GM12892 (cell line): ENCODE results near the gene ARMC7.
"Not testable (repeated sequence)": the region's sequence is repeated elsewhere in the genome, so short reads cannot be mapped to it uniquely, and the experiment has no call there.

Experiments
- DNase-seq: peaks from one replicate; pipeline ENCODE4 v3.0.0; 2011; ENCODE audit not compliant: insufficient read length
- FAIRE-seq: peaks from 2 replicates; lab custom pipeline; 2011; peaks lifted over from hg19 to GRCh38; lab: Jason Lieb, UNC
- POLR2A ChIP-seq: IDR thresholded peaks from 2 replicates; pipeline ENCODE4 v1.6.1; 2011; ENCODE audit warnings: low read depth, low read length, control low read depth
- POLR2AphosphoS5 ChIP-seq: IDR thresholded peaks from 2 replicates; pipeline ENCODE4 v1.6.1; 2011; ENCODE audit warnings: low read depth, low read length, control low read depth
- TAF1 ChIP-seq: IDR thresholded peaks from 2 replicates; pipeline ENCODE4 v1.6.1; 2011; ENCODE audit warnings: low read depth, mild to moderate bottlenecking, control low read depth, low read length, borderline replicate concordance

Gene ARMC7

DNA sequence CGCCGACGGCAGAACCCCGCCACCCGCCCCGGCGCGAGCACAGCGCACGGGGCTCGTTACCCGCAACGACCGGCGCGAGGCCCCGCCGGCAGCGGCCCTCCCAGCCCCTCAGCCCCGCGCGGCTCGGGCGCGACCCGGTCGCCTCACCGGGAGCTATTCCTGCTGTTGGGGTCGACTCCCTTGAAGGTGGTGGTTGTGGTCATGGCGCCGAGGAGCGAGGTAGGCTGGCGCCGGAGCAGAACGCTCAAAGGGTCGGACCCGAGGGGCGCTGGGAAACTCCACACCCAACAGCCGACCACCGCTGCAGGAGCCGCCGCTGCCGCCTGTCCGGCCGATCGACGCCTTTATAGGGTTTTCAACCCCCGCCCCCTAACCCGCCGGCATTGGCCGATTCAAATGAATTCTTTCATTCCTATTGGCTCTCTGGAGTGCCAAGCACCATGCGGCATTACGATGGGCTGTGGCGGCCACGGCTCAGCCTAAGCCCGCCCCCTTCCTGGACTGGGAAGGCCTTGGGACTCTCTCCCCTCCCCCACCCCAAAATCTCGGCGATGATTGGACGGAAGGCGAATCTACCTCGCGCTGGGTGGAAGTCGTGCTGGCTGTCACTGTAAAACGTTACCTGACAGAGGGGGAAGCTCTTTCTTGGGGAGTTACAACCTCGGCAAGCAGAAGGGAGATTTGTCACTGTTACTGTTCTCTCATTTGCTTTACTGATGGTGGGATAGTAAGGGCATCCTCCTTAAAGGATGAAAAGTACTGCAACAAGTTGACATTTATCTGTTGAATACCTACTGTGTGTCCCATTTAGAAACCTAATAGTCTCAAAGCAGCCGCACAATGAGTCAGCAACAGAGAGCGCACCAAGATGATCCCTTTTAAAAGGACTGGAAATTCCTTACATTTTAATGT, 44.7 kb downstream of the ARMC7 start, which contains the start of gene JPT1:
JPT1 (minus strand) TSS at position 318 of the 912 bp plus-strand sequence; CDS start at position 203, 115 bp downstream.
- TF ChIP-seq TAF1 = peak; percentile 92
- TF ChIP-seq POLR2AphosphoS5 = peak; percentile 100
- peak; percentile 100 for TF ChIP-seq POLR2A
- FAIRE-seq = peak; percentile 94

DNA sequence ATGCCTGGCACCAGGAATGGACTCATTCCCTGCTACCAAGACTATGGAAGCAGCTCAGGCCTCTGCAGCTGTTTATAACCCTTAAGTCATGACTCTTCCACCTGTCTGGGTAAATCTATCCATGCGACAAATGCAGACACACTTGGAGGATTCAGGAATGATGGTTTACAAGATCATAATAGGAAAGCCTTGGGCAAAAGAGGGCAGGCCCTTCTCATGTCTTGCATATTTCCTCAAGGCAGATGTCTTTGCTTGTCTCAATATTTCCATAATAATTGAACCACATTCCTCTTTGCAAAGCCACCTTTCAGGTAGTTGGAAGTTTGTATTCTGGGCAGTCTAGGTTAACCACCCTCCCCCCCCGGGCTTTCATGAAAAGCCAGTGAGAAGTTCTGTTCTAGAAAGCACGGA, 45.4 kb downstream of the ARMC7 start:
- DNase-seq (no peak), FAIRE-seq (no peak)
- TF ChIP-seq TAF1 (no peak), POLR2A (no peak), POLR2AphosphoS5 (no peak)

More for the DNA sequence above, 44.7 kb downstream of the ARMC7 start, which contains the start of gene JPT1:
- DNase-seq = peak; percentile 93

DNA sequence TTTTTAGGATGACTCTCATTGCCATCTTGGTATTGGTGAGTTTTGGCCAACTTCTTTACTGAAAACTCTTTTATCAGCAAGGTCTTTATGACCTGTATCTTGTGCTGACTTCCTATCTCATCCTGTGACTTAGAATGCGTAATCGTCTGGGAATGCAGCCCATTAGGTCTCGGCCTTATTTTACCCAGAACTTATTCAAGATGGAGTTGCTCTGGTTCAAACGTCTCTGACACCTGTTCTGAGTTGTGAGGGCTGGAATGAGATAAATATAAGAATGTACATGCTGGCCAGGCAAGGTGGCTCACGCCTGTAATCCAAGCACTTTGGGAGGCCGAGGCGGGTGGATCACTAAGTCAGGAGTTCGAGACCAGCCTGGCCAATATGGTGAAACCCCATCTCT, 48.7 kb downstream of the ARMC7 start:
- not testable (repeated sequence) for DNase-seq, FAIRE-seq

DNA sequence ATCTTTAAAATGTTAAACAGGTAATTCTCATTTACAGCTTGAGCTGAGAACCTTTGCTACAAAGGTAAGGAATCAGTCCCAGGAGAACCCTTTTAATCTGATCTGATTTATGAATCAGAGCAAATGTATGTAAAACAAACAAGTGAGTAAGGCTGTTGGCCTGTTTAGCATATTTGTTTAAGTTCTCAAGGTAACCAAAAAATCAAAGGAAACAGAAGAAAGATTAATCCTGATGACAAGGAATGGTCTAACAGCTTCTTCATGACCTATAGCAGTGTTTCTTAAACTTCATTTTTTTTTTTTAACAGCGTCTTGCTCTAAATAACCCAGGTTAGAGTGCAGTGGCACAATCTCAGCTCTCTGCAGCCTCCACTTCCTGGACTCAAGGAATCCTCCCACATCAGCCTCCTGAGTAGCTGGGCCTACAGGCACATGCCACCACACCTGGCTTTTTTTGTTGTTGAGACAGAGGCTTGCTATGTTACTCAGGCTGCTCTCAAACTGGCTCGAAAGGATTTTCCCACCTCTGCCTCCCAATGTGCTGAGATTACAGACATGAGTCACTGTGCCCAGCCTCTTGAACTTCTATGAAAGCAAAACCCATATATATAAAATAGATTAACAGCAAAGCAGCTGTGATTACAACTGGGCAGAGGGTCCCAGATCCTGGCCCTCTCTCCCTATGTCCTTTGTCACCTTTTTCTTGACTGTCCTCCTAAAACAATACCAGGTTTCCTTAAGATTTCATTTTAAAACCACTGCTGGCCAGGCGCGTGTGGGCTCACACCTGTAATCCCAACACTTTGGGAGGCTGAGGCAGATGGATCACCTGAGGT, 49.6 kb downstream of the ARMC7 start:
- DNase-seq (no peak), FAIRE-seq (no peak)
- TF ChIP-seq POLR2AphosphoS5 (no peak), TAF1 (no peak), POLR2A (no peak)

DNA sequence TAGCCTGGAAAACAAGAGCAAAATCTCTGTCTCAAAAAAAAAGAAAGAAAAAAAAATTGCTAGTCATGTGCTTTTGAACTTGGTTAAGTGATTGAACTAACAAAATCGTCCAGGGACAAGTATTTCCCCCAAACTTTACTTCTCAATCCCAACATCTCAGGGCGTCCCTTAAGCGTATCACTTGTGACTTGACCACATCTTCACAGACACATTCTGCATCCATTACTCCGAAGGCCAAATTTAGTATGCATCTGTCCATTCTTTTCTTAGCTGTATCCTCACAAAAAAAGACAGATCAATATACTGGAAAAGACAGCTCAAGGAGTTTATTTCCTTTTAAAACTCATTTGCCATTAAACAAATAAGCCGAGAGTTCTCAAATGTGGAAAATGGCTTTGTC, 50.4 kb downstream of the ARMC7 start:
- no peak for TF ChIP-seq POLR2A
- no peak for TF ChIP-seq TAF1
- no peak for TF ChIP-seq POLR2AphosphoS5
- FAIRE-seq (no peak), DNase-seq (no peak)

DNA sequence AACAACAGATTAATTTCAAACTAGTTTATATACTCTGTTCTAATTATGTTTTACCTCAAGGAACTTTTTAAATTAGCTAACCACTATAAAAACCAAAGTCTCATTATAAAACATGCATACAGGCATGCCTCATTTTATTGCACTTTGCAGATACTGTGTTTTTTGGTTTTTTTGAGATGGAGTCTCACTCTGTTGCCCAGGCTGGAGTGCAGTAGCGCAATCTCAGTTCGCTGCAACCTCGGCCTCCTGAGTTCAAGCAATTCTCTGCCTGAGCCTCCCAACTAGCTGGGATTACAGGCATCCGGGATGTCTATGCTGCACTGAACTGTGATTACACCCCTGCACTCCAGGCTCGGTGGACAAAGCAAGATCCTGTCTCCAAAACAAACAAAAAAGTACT, 53.3 kb downstream of the ARMC7 start:
- DNase-seq (no peak), FAIRE-seq (no peak)
- TF ChIP-seq TAF1 (no peak), POLR2A (no peak), POLR2AphosphoS5 (no peak)

DNA sequence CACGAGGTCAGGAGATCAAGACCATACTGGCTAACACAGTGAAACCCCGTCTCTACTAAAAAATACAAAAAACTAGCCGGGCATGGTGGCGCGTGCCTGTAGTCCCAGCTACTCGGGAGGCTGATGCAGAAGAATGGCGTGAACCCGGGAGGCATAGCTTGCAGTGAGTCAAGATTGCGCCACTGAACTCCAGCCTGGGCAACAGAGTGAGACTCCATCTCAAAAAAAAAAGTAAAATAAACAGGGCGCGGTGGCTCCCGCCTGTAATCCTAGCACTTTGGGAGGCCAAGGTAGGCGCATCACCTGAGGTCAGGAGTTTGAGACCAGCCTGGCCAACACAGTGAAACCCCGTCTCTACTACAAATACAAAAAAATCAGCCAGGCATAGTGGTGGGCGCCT, 54.8 kb downstream of the ARMC7 start:
- not testable (repeated sequence) for DNase-seq, FAIRE-seq

DNA sequence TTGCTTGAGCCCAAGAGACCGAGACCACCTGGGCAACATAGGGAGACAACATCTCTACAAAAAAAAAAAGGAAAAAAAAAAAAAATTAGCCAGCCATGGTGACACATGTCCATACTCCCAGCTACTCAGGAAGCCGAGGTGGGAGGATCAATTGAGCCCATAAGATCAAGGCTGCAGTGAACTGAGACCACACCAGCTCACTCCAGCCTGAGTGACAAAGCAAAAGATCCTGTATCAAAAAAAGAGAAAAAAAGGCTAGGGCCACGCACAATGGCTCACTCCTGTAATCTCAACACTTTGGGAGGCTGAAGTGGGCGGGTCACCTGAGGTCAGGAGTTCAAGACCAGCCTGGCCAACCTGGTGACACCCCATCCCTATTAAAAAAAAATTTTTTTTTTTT, 59.2 kb downstream of the ARMC7 start:
- no peak for TF ChIP-seq POLR2A
- no peak for TF ChIP-seq POLR2AphosphoS5
- TF ChIP-seq TAF1 = no peak
- FAIRE-seq = no peak
- no peak for DNase-seq

DNA sequence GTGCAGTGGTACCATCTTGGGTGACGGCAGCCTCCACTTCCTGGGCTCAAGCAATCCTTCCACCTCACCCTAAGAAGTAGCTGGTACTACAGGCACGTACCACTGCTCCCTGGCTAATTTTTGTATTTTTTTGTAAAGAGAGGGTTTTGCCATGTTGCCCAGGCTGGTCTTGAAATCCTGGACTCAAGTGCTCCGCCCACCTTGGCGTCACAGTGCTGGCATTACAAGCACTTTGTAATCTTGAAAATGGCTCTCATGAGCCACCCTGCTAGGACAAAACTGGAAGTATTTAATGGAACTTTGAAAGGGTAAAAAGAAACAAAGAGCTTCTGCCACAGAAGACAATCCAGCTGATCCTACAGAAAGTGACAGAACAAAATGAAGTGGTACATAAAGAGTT, 63.8 kb downstream of the ARMC7 start:
- TF ChIP-seq POLR2AphosphoS5 (no peak), TAF1 (no peak), POLR2A (no peak)
- FAIRE-seq (no peak), DNase-seq (no peak)

DNA sequence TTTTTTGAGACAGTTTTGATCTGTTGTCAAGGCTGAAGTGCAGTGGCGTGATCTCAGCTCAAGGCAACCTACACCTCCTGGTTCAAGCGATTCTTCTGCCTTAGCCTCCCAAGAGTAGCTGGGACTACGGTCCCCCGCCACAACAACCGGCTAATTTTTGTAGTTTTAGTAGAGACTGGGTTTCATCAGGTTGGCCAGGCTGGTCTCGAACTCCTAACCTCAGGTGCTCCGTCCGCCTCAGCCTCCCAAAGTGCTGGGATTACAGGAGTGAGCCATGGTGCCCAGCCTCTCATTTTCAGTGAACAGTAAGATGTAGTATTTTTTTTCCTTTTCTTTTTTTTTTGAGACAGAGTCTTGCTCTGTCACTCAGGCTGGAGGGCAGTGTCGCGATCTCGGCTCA, 65.2 kb downstream of the ARMC7 start:
- FAIRE-seq (no peak), DNase-seq (no peak)
- TF ChIP-seq POLR2AphosphoS5 = no peak
- no peak for TF ChIP-seq TAF1
- TF ChIP-seq POLR2A = no peak

DNA sequence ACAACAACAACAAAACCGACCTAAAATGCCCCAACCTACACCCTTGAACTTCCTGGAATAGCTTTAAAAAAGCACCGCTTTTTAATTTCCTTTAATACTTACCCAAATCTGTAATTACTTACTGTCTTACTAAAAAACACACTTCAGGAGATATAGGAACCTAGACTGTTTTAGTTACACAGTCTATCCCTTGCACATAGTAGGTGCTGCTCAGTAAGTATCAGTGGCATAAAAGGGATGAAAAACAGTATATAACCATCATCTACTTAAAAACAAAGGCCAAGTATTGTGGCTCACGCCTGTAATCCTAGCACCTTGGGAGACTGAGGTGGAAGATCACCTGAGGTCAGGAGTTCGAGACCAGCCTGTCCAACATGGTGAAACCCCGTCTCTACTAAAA, 66.9 kb downstream of the ARMC7 start:
- no peak for TF ChIP-seq TAF1
- no peak for TF ChIP-seq POLR2AphosphoS5
- DNase-seq = no peak
- no peak for FAIRE-seq

DNA sequence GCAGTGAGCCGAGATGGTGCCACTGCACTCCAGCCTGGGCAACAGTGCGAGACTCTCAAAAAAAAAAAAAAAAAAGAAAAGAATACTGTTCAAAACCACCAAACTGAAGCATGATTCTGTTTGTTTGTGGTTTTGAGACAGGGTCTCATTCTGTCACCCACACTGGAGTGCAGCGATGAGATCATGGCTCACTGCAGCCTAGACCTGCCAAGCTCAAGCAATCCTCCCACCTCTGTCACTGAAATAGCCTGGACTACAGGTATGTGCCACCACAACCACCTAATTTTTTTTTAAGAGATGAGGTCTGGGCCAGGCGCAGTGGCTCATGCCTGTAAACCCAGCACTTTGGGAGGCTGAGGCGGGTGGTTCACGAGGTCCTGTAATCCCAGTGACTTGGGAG, 68.7 kb downstream of the ARMC7 start:
- TF ChIP-seq POLR2A (no peak), TAF1 (no peak), POLR2AphosphoS5 (no peak)
- DNase-seq (no peak), FAIRE-seq (no peak)
